Stimulated activated naive CD4-positive, alpha-beta T cell (primary cell): ENCODE measurements around the gene CDX1.

Experiments used
- DNase-seq, 6 experiments: peaks; one replicate each; lab custom pipeline; 2025; lab: John Stamatoyannopoulos, UW

The CDX1 gene

GRCh38 chr5:150208187-150209098, 41.9 kb downstream of the CDX1 start:
- DNase-seq = no peak

GRCh38 chr5:150209099-150209635, 42.6 kb downstream of the CDX1 start:
- DNase-seq = peak in 1 of 6 experiments; percentile 4

GRCh38 chr5:150210644-150211043, 44.1 kb downstream of the CDX1 start:
- no peak for DNase-seq

GRCh38 chr5:150211156-150212030, 44.8 kb downstream of the CDX1 start:
- no peak for DNase-seq

- no peak for DNase-seq
Observed at GRCh38 chr5:150213530-150213929, 47.0 kb downstream of the CDX1 start.

- DNase-seq = no peak
Observed at GRCh38 chr5:150214289-150214688, 47.7 kb downstream of the CDX1 start.

GRCh38 chr5:150215979-150216944, 49.7 kb downstream of the CDX1 start:
- no peak for DNase-seq

- no peak for DNase-seq
Observed at GRCh38 chr5:150217038-150217437, 50.5 kb downstream of the CDX1 start.

GRCh38 chr5:150217873-150218692, 51.5 kb downstream of the CDX1 start:
- peak; percentile 50 to 84 (median 62) for DNase-seq

- no peak for DNase-seq
Observed at GRCh38 chr5:150218693-150219035, 52.1 kb downstream of the CDX1 start.

- DNase-seq = no peak
Observed at GRCh38 chr5:150219142-150219541, 52.6 kb downstream of the CDX1 start.

- no peak for DNase-seq
Observed at GRCh38 chr5:150219861-150220260, 53.3 kb downstream of the CDX1 start.

- no peak for DNase-seq
Observed at GRCh38 chr5:150221471-150221870, 54.9 kb downstream of the CDX1 start.

- DNase-seq = no peak
Observed at GRCh38 chr5:150222906-150223305, 56.3 kb downstream of the CDX1 start.

- no peak for DNase-seq
Observed at GRCh38 chr5:150223474-150223873, 56.9 kb downstream of the CDX1 start.

- no peak for DNase-seq
Observed at GRCh38 chr5:150224483-150225027, 58.0 kb downstream of the CDX1 start.

GRCh38 chr5:150227036-150227435, 60.5 kb downstream of the CDX1 start:
- no peak for DNase-seq

- no peak for DNase-seq
Observed at GRCh38 chr5:150227606-150228273, 61.2 kb downstream of the CDX1 start.

GRCh38 chr5:150229571-150229970, 63.0 kb downstream of the CDX1 start:
- no peak for DNase-seq

GRCh38 chr5:150230842-150231241, 64.3 kb downstream of the CDX1 start:
- DNase-seq = no peak
